GM23338 (cell line): Measurements from ENCODE around the gene SLC24A1. TPM values are rescaled to one million over a fixed set of nuclear protein-coding genes. Genes with fewer than 3 reads are reported as not detected.

Source experiments
- ATAC-seq: fragments of 200-7000 bp; cut with Tn5 transposase; 3 replicates; pipeline ENCODE4 v1.9.1; 2020
- DNase-seq: peaks from one replicate; pipeline ENCODE4 v3.0.0-alpha.2; 2015; ENCODE audit warnings: low spot score
- H2AFZ ChIP-seq: fragments of 200-600 bp; sonication (generic); 2 replicates; pipeline ENCODE4 v1.8.0; 2016; ENCODE audit warnings: antibody characterized with exemption, mild to moderate bottlenecking, moderate library complexity
- H3F3A ChIP-seq: fragments of 200-600 bp; sonication (generic); replicated peaks from 2 replicates; pipeline ENCODE4 v1.8.0; 2017; ENCODE audit warnings: antibody characterized with exemption, mixed run types, low read depth
- H3K27ac ChIP-seq: fragments of 200-600 bp; sonication (generic); 2 replicates; pipeline ENCODE4 v1.6.1; 2016; ENCODE audit warnings: low read depth
- H3K27me3 ChIP-seq: fragments of 200-600 bp; sonication (generic); 2 replicates; pipeline ENCODE4 v1.8.0; 2016; ENCODE audit warnings: mild to moderate bottlenecking, mixed run types, moderate library complexity; ENCODE audit not compliant: insufficient read depth
- H3K36me3 ChIP-seq: fragments of 200-600 bp; sonication (generic); 2 replicates; pipeline ENCODE4 v1.8.0; 2016; ENCODE audit warnings: mild to moderate bottlenecking; ENCODE audit not compliant: insufficient read depth
- H3K4me1 ChIP-seq: fragments of 200-600 bp; sonication (generic); 2 replicates; pipeline ENCODE4 v1.8.0; 2016; ENCODE audit warnings: mild to moderate bottlenecking, moderate library complexity; ENCODE audit not compliant: insufficient read depth
- H3K4me2 ChIP-seq: fragments of 200-600 bp; sonication (generic); 2 replicates; pipeline ENCODE4 v1.7.1; 2017; ENCODE audit warnings: mixed run types
- H3K4me3 ChIP-seq: fragments of 200-600 bp; sonication (generic); 2 replicates; pipeline ENCODE4 v1.6.1; 2016; ENCODE audit warnings: mixed run types
- H3K79me2 ChIP-seq: fragments of 200-600 bp; sonication (generic); replicated peaks from 2 replicates; pipeline ENCODE4 v1.8.0; 2017; ENCODE audit warnings: mild to moderate bottlenecking; ENCODE audit not compliant: insufficient read depth
- H3K9me2 ChIP-seq: fragments of 200-600 bp; sonication (generic); 2 replicates; pipeline ENCODE4 v1.8.0; 2017; ENCODE audit not compliant: insufficient read depth
- H4K20me1 ChIP-seq: fragments of 200-600 bp; sonication (generic); replicated peaks from 2 replicates; pipeline ENCODE4 v1.8.0; 2017; ENCODE audit warnings: mild to moderate bottlenecking; ENCODE audit not compliant: insufficient read depth
- H3K27ac Mint-ChIP-seq: 2 replicates; pipeline ENCODE4 v1.8.0; 2020; ENCODE audit warnings: inconsistent platforms, mild to moderate bottlenecking, moderate library complexity, mixed read lengths
- H3K27me3 Mint-ChIP-seq: 3 replicates; pipeline ENCODE4 v1.8.0; 2022; ENCODE audit warnings: low read depth, mild to moderate bottlenecking, moderate library complexity, mixed read lengths, inconsistent platforms; ENCODE audit not compliant: insufficient read depth, poor library complexity
- H3K36me3 Mint-ChIP-seq: 3 replicates; pipeline ENCODE4 v1.8.0; 2021; ENCODE audit warnings: low read depth, mild to moderate bottlenecking, inconsistent platforms, moderate library complexity, mixed read lengths
- H3K4me1 Mint-ChIP-seq: 3 replicates; pipeline ENCODE4 v1.8.0; 2020; ENCODE audit warnings: mild to moderate bottlenecking, inconsistent platforms, mixed read lengths
- H3K4me3 Mint-ChIP-seq: 3 replicates; pipeline ENCODE4 v1.8.0; 2021; ENCODE audit warnings: moderate library complexity, mild to moderate bottlenecking, inconsistent platforms, mixed read lengths
- H3K9me3 Mint-ChIP-seq: 3 replicates; pipeline ENCODE4 v1.8.0; 2020; ENCODE audit warnings: moderate library complexity, mild to moderate bottlenecking, inconsistent platforms, mixed read lengths
- CREB1 ChIP-seq: fragments of 250-450 bp; sonication (Bioruptor Pico); IDR thresholded peaks from 2 replicates; pipeline ENCODE4 v1.5.0; 2020; ENCODE audit warnings: low read depth, mild to moderate bottlenecking, moderate library complexity
- CTCF ChIP-seq, 2 experiments: fragments of 200-600 bp in 1 of 2; sonication (generic) in 1 of 2; conservative IDR thresholded peaks; 2 replicates each; pipeline versions ENCODE4 v1.5.1 to v1.6.1; 2016 to 2017; ENCODE audit warnings: antibody characterized with exemption in 2 of 2, low read depth in 2 of 2, mild to moderate bottlenecking in 2 of 2, moderate library complexity in 1 of 2
- EZH2phosphoT487 ChIP-seq: fragments of 200-600 bp; sonication (generic); IDR thresholded peaks from one replicate; pipeline ENCODE4 v1.8.1; 2018; ENCODE audit warnings: antibody characterized with exemption; ENCODE audit not compliant: unreplicated experiment
- NANOG ChIP-seq: IDR thresholded peaks from 2 replicates; pipeline ENCODE4 v1.6.1; 2016; ENCODE audit warnings: antibody characterized with exemption, borderline replicate concordance
- POLR2AphosphoS5 ChIP-seq: IDR thresholded peaks from 2 replicates; pipeline ENCODE4 v1.6.1; 2016; ENCODE audit warnings: antibody characterized with exemption, low read depth
- REST ChIP-seq: IDR thresholded peaks from one replicate; pipeline ENCODE4 v1.6.1; 2018; ENCODE audit warnings: antibody characterized with exemption; ENCODE audit not compliant: unreplicated experiment
- ZNF114 ChIP-seq: fragments of 250-450 bp; sonication (Bioruptor Pico); IDR thresholded peaks from 2 replicates; pipeline ENCODE4 v1.5.0; 2020; ENCODE audit warnings: mild to moderate bottlenecking, moderate library complexity
- ZNF462 ChIP-seq: fragments of 250-450 bp; sonication (Bioruptor Pico); IDR thresholded peaks from 2 replicates; pipeline ENCODE4 v1.5.0; 2020; ENCODE audit warnings: mild to moderate bottlenecking, moderate library complexity
- polyA plus RNA-seq: library from polyadenylated mRNA; unstranded; fragments of >200 nt; fragmentation: Nextera tagmentation; extraction: Ambion mirVana; gene quantifications from 2 replicates; pipeline ENCODE4 v1.2.1, GENCODE V29; 2016
- total RNA-seq: library from RNA; depleted of rRNA; stranded (reverse); fragments of >200 nt; shearing (Covaris generic); gene quantifications from 2 replicates; pipeline ENCODE4 v1.2.3, GENCODE V29; 2014

The SLC24A1 gene
- total and polyA plus RNA-seq, 2 experiments from 2014 or later: 1.6 to 4.5 TPM

- Mint-ChIP-seq H3K9me3 (no peaks in the 10 kb centered on the region), H3K27ac (peak overlapping the region; percentile 58), H3K27me3 (no peaks in the 10 kb centered on the region), H3K4me3 (no peak overlapping the region), H3K4me1 (peaks cover 31% of the 10 kb centered on the region), H3K36me3 (peaks cover 59% of the 10 kb centered on the region; the same call in 2 of the 3 replicates)
- Histone ChIP-seq H3K79me2 (no peaks in the 10 kb centered on the region), H3K36me3 (peaks cover 16% of the 10 kb centered on the region), H3K4me1 (no peaks in the 10 kb centered on the region; the same call in 1 of the 2 replicates), H3K9me2 (no peaks in the 10 kb centered on the region), H3K27me3 (no peaks in the 10 kb centered on the region), H3F3A (no peaks in the 10 kb centered on the region; the same call in 1 of the 2 replicates), H2AFZ (no peak overlapping the region), H3K4me3 (no peak overlapping the region), H3K27ac (peak overlapping the region; percentile 73), H3K4me2 (no peak overlapping the region), H4K20me1 (no peaks in the 10 kb centered on the region)
- DNase-seq (no peak), ATAC-seq (no peak)
- no peak for TF ChIP-seq REST
- no peak for TF ChIP-seq CREB1 (CRISPR knock-in tag)
- no peak for TF ChIP-seq POLR2AphosphoS5
- no peak for TF ChIP-seq CTCF (conservative IDR thresholded peaks at IDR 0.05; ENCODE audit: low read depth in 2 of 2)
- TF ChIP-seq EZH2phosphoT487: no peak
- no peak for TF ChIP-seq ZNF462 (CRISPR knock-in tag)
- no peak for TF ChIP-seq ZNF114 (CRISPR knock-in tag)
- no peak for TF ChIP-seq NANOG
Measured at GRCh38 chr15:65579762-65580161, 42.0 kb upstream of the SLC24A1 start.
